Measurements from ENCODE around the gene TREM2.
"Not testable (repeated sequence)": the region's sequence is repeated elsewhere in the genome, so short reads cannot be mapped to it uniquely, and the experiment has no call there.

Gene TREM2

GRCh38 chr6:41153992-41154625 is 8.8 kb downstream of the TREM2 start, which contains the start of gene TREML1:
TREML1 (minus strand) TSS chr6:41154347; CDS start chr6:41154288, 59 bp downstream.
- no peak for DNase-seq (ENCODE audit: low read depth)

GRCh38 chr6:41153451-41153850 is 9.5 kb downstream of the TREM2 start:
- DNase-seq (ENCODE audit: low read depth): no peak

GRCh38 chr6:41150671-41151070 is 12.2 kb downstream of the TREM2 start:
- no peak for DNase-seq (ENCODE audit: low read depth)

GRCh38 chr6:41147917-41148316 is 15.0 kb downstream of the TREM2 start:
- DNase-seq (ENCODE audit: low read depth): no peak

- DNase-seq (ENCODE audit: low read depth): no peak
These were observed 26.0 kb downstream of the TREM2 start for GRCh38 chr6:41136911-41137310.

GRCh38 chr6:41135062-41135832 is 27.7 kb downstream of the TREM2 start:
- no peak for DNase-seq (ENCODE audit: low read depth)

GRCh38 chr6:41132254-41132653 is 30.7 kb downstream of the TREM2 start:
- no peak for DNase-seq (ENCODE audit: low read depth)

- DNase-seq (ENCODE audit: low read depth): no peak
These were observed 37.6 kb downstream of the TREM2 start for GRCh38 chr6:41125282-41125681.

- no peak for DNase-seq (ENCODE audit: low read depth)
These were observed 40.0 kb downstream of the TREM2 start for GRCh38 chr6:41122918-41123317.

GRCh38 chr6:41122373-41122772 is 40.5 kb downstream of the TREM2 start:
- DNase-seq (ENCODE audit: low read depth): no peak

- no peak for DNase-seq (ENCODE audit: low read depth)
These were observed 42.9 kb downstream of the TREM2 start for GRCh38 chr6:41120058-41120457.

- no peak for DNase-seq (ENCODE audit: low read depth)
These were observed 43.4 kb downstream of the TREM2 start for GRCh38 chr6:41119508-41119907.

GRCh38 chr6:41115027-41115426 is 47.9 kb downstream of the TREM2 start:
- DNase-seq (ENCODE audit: low read depth): not testable (repeated sequence)

- no peak for DNase-seq (ENCODE audit: low read depth)
These were observed 51.9 kb downstream of the TREM2 start for GRCh38 chr6:41111017-41111416.
